Activated CD8-positive, alpha-beta memory T cell treated with anti-CD3 and anti-CD28 coated beads, Interleukin-2, amount 50 U/mL, for 1 hour (primary cell): Measurements from ENCODE around the gene ST6GAL1.
A peak's percentile ranks its signal among the peaks of the same experiment; 100 is the strongest.
"Not testable (repeated sequence)": the region's sequence is repeated elsewhere in the genome, so short reads cannot be mapped to it uniquely, and the experiment has no call there.

Source experiments
- DNase-seq: peaks from one replicate; pipeline ENCODE4 v3.0.0-alpha.2; 2020; ENCODE audit errors: extremely low read depth

ST6GAL1 gene

GRCh38 chr3:187044867-187045552 lies 114.7 kb downstream of the ST6GAL1 start:
- DNase-seq, result no peak

- no peak for DNase-seq
These were observed 115.7 kb downstream of the ST6GAL1 start for GRCh38 chr3:187046033-187046432.

- no peak for DNase-seq
These were observed 119.3 kb downstream of the ST6GAL1 start for GRCh38 chr3:187049462-187050101.

GRCh38 chr3:187051066-187051465 lies 120.7 kb downstream of the ST6GAL1 start:
- DNase-seq, result no peak

- no peak for DNase-seq
These were observed 121.5 kb downstream of the ST6GAL1 start for GRCh38 chr3:187051724-187052366.

GRCh38 chr3:187052427-187052826 lies 122.1 kb downstream of the ST6GAL1 start:
- not testable (repeated sequence) for DNase-seq

GRCh38 chr3:187054433-187054832 lies 124.1 kb downstream of the ST6GAL1 start:
- DNase-seq, result not testable (repeated sequence)

- DNase-seq, result not testable (repeated sequence)
These were observed 127.5 kb downstream of the ST6GAL1 start for GRCh38 chr3:187057803-187058202.

- DNase-seq, result no peak
These were observed 131.4 kb downstream of the ST6GAL1 start for GRCh38 chr3:187061748-187062147.

- no peak for DNase-seq
These were observed 132.3 kb downstream of the ST6GAL1 start for GRCh38 chr3:187062526-187063177.

- no peak for DNase-seq
These were observed 133.2 kb downstream of the ST6GAL1 start for GRCh38 chr3:187063286-187064121.

GRCh38 chr3:187064210-187065115 lies 134.1 kb downstream of the ST6GAL1 start:
- no peak for DNase-seq

GRCh38 chr3:187066228-187066995 lies 136.1 kb downstream of the ST6GAL1 start:
- DNase-seq, result peak; percentile 29

- no peak for DNase-seq
These were observed 138.5 kb downstream of the ST6GAL1 start for GRCh38 chr3:187068787-187069186.

GRCh38 chr3:187069857-187070516 lies 139.7 kb downstream of the ST6GAL1 start:
- no peak for DNase-seq

- no peak for DNase-seq
These were observed 141.8 kb downstream of the ST6GAL1 start for GRCh38 chr3:187072102-187072501.

- no peak for DNase-seq
These were observed 142.2 kb downstream of the ST6GAL1 start for GRCh38 chr3:187072511-187072910.

GRCh38 chr3:187073581-187074098 lies 143.3 kb downstream of the ST6GAL1 start:
- DNase-seq, result no peak

- DNase-seq, result no peak
These were observed 144.5 kb downstream of the ST6GAL1 start for GRCh38 chr3:187074846-187075245.
